Caki2 (cell line): ENCODE measurements around the gene CCDC91. TPM values are rescaled to one million over a fixed set of nuclear protein-coding genes. Genes with fewer than 3 reads are reported as not detected.

Experiments used
- DNase-seq: peaks from one replicate; pipeline ENCODE4 v3.0.0-alpha.2; 2015; ENCODE audit warnings: low read depth
- in situ Hi-C: cut with HindIII; loops from 2 replicates; pipeline ENCODE4 v1.10.0; 2016; ENCODE audit warnings: low sequenced_read_pairs, low pct_unique_long_range_greater_than_20kb, mixed read lengths
- total RNA-seq: library from RNA; depleted of rRNA; stranded (reverse); fragments of >200 nt; shearing (Covaris generic); gene quantifications from 2 replicates; pipeline ENCODE4 v1.2.3, GENCODE V29; 2014; ENCODE audit warnings: low replicate concordance

Gene CCDC91
- total RNA-seq, 1 experiment from 2014 or later = 8.1 TPM

DNA sequence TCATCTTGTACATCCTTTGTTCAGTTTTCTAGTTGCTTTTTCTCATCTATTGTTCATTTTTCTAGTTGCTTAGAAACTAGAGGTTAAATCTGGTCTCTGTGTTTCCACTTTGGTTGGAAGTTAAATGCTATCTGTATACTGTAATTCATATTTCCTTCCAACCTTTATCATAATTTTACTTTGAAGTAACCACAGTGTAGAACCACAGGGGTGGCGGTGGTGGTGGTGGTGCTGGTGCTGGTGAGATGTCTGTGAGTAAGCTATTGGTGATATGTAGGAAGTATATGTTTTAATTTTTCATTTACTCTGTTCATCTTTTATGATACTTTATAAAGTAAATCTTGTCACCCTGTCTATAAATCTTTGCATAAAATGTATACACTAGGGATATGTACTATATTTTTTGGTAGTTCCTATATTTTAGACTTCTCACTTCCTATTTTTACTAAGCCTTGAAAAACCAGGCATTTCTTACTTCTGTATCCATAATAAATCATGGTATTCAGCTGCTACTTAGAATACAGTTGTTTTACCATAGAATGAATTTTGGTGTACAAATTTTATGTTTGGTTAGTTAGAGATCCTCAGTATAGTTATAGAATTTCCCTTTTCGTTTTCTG is 31.9 kb downstream of the CCDC91 start:
- in situ Hi-C loops = no loop called here

GRCh38 chr12:28223025-28223554 is 32.8 kb downstream of the CCDC91 start:
- DNase-seq = no peak
- in situ Hi-C loops = no loop called here

More for the DNA sequence above, 31.9 kb downstream of the CCDC91 start:
- no peak for DNase-seq

DNA sequence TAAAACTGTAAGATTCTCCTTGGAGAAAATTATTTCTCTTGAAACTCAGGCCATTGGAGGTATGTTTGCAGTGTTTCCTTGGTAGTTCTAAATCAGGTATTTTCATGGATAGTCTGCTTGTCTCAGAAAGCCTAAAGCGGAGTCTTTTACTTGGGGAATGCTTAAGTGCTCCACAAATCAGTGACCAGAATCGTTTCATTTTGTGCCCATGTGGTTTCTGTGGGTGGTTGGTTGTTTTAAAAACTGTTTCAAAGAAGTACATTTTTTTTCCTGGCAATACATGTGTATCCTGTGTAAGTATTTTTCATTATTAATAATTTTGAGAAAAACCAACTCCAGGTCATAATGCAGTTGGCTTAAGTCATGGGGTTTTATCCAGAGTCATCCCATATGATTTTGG is 33.6 kb downstream of the CCDC91 start:
- in situ Hi-C loops = no loop called here
- no peak for DNase-seq

DNA sequence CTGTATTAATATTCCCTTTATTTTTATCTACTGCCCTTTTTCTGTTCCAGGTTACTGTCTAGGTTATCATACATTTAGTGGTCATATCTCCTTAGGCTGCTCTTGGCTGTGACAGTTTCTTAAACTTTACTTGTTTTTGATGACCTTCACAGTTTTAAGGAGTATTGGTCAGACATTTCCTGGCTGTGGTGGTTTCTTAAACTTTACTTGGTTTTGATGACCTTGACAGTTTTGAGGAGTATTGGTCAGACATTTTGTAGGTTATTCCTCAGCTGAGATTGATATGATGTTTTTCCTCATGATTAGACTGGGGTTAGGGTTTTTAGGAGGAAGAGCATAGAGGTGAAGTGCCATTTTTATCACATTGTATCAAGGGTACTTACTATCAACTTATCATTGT is 36.4 kb downstream of the CCDC91 start:
- in situ Hi-C loops = no loop called here
- DNase-seq = no peak

DNA sequence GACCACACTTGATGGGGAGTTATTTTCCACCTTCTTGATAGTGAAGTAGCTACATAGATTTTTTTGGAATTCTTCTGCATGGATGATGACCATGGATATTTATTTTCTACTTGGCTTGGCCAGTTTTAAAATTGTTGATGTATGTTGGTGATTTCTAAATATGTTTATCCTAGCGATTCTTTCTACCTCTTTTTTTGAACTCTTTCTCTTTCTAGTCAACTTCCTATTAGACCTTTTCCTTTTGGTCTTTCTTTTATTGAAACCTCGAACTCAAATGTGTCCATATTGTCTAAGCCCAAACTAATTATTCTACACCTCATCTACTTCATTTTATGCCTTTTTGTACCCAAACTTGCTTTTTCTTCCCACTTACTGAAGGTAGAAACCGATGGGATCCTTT is 37.0 kb downstream of the CCDC91 start:
- in situ Hi-C loops = no loop called here

GRCh38 chr12:28231248-28231647 is 41.0 kb downstream of the CCDC91 start:
- in situ Hi-C loops = no loop called here
- no peak for DNase-seq

More for the DNA sequence above, 37.0 kb downstream of the CCDC91 start:
- no peak for DNase-seq

DNA sequence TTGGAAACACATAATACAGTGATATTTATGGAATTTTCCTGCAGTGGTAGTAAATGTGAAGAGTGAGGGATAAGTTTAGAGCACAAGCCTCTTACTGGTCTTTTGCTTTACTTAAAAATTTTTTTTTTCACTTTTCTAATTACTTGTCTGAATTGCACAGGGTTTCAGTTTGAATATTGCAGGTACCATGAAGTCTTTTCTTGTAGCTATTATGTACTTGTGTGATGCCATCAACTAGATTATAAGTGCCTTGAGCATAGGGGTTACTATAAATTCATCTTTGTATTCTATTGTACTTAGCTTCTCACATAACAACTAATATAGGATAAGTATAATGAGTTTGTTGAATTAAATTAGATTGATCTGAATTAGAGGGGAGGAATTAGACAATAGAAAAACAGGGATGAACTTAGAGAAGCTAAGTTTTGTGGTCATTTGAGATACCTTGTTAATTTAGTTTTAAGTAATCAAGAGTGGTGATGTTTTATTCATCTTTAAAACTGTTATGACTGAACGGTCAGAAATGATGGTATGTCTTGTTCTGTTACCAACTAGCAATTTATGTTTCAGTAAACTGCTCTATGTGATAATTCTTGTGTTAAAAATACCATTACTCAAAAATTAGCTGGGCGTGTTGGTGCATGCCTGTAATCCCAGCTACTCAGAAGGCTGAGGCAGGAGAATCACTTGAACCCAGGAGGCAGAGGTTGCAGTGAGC is 42.1 kb downstream of the CCDC91 start:
- no peak for DNase-seq
- in situ Hi-C loops = no loop called here

GRCh38 chr12:28234444-28234843 is 44.2 kb downstream of the CCDC91 start:
- in situ Hi-C loops = no loop called here

DNA sequence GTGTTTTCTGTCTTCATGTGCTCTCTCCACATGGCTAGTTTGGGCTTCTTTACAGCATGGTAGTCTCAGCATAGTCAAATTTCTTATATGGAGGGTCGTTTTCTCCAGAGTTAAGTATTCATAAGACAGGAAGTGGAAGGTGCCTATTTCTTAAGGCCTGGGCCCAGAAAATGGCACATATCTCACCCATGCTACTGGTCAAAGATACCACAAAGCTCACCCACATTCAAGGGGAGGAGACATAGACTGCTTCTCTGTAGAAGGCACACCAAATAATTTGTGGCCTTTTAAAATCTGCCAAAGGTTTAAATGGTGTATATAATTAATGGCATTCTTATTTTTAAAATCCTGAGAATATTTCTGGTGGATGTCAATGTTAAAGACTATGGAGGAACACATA is 44.8 kb downstream of the CCDC91 start:
- in situ Hi-C loops = no loop called here
- DNase-seq = no peak

More at GRCh38 chr12:28234444-28234843, 44.2 kb downstream of the CCDC91 start:
- no peak for DNase-seq

DNA sequence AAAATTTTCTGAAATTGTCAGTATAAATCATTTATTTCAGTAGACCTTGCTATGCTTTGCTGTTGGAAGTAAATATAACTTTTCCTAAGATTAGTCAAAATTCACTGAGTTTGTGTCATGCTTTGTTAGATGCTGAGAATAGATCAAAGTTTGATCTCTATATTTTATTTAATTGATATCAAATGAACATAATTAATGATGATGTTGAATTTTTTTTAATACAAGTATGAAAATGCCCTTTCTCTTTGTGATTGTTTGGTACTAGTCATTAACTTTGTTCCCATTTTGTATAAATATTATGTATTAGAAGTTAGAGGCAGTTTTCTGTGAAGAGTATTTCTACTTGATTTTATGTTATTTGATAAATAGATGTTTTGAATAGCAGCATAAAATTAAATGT is 45.7 kb downstream of the CCDC91 start:
- in situ Hi-C loops = no loop called here
- DNase-seq = no peak

DNA sequence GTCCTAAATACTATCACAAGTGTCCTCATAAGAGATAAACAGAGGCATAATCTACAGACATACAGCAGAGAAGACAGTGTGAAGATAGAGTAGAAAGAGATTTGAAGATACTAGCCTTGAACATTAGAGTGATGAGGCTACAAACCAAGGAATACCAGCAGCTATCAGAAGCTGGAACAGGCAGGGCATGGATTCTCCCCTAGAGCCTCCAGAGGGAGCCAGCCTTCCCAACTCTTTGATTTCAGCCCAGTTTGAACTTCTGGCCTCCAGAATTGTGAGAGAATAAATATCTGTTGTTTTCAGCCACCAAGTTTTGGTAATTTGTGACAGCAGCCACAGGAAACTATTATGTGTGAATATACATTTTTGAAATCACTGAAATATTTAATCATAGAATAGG is 47.2 kb downstream of the CCDC91 start:
- no peak for DNase-seq
- in situ Hi-C loops = no loop called here

DNA sequence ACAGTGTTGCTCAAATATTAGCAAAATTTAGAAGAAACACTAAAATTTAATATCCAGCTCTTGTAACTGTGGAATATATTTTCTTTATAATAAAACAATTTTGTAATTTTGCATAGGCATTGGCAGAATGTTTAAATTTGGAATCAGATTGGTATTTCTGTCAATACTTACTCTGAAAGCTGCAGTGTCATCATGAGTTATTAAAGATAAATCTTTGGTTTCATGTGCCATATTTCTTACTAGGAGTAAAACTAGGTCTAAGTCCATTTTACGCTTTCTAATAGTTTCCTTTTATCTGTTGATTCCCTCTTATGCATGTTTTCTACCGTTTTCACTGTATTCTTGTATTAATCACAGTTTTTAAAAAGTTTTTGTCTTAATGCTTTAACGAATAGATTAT is 49.7 kb downstream of the CCDC91 start:
- in situ Hi-C loops = no loop called here
- DNase-seq = no peak

GRCh38 chr12:28240853-28241252 is 50.6 kb downstream of the CCDC91 start:
- in situ Hi-C loops = no loop called here
- DNase-seq = no peak

GRCh38 chr12:28242129-28242495 is 51.9 kb downstream of the CCDC91 start:
- in situ Hi-C loops = no loop called here
- peak; percentile 2 for DNase-seq

DNA sequence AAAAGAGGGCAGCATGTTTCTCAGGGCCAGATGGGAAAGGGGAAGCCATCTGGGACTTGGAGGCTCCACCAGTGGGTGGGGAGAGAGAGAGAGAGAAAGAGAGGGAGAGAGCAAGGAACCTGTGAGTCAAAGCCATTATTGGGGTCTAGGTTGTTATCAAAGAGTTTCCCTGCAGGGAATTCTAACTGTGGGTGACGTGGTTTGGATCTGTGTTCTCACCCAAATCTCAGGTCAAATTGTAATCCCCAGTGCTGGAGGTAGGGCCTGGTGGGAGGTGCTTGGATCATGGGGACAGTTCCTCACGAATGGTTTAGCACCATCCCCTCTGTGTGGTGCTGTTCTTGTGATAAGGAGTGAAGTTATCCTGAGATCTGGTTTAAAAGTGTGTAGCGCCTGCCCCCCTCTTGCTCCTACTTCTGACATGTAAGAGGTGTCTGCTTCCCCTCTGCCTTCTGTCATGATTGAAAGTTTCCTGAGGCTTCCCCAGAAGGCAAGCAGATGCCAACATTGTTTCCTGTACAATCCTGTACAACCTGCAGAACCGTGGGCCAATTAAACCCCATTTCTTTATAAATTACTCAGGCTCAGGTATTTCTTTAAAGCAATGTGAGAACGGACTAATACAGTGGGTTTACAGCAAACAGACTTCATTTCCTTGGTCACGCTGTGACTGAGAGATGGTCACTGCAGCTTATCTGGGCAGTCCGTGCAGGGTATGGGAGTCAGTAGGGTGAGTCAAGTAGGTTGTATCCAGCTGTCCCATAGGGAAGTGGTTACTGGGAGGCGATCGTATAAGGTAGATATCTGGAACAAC is 52.4 kb downstream of the CCDC91 start:
- in situ Hi-C loops = no loop called here

GRCh38 chr12:28243310-28243633 is 53.0 kb downstream of the CCDC91 start:
- no peak for DNase-seq
- in situ Hi-C loops = no loop called here

More for the DNA sequence above, 52.4 kb downstream of the CCDC91 start:
- no peak for DNase-seq

- in situ Hi-C loops = no loop called here
- no peak for DNase-seq
Observed at GRCh38 chr12:28247806-28248205, 57.5 kb downstream of the CCDC91 start.

DNA sequence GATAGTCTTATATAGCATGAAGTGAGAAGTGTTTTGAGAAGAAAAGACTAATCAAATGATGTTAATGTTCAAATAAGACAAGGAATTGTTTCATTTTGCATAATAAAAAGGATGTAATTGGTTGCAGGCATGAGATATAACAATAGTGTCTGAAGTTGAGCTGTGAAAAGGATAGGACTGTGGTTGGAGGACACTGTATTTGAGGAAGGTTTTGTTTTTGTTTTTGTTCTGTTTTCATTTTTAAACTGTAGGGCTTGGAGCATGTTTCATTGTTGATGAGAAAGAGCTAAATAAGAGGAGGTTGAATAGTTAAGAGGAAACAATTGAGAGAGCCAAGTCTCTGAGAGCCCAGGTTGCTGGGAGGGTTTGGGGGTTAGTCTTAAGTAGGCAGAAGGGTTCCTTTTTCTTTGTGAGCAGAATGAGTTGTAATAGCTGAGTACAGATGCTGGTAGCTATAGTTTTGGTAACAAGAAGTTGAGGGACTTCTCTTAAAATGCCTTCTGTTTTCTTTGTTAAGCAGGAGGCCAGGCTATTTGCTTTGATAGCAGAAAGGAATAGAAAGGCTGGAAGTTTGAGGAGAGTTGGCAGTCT is 58.4 kb downstream of the CCDC91 start:
- in situ Hi-C loops = no loop called here

GRCh38 chr12:28253161-28253641 is 62.9 kb downstream of the CCDC91 start:
- DNase-seq = no peak
- in situ Hi-C loops = no loop called here

More for the DNA sequence above, 58.4 kb downstream of the CCDC91 start:
- no peak for DNase-seq
